GM20000 (cell line): ENCODE data around the gene ZNF407.

ENCODE experiments used
- DNase-seq: peaks from one replicate; pipeline ENCODE4 v3.0.0; 2012; ENCODE audit warnings: low spot score
- TF ChIP-seq, protein P1 (sequence below): IDR thresholded peaks from 2 replicates; pipeline ENCODE4 v1.5.1; 2012; ENCODE audit warnings: mild to moderate bottlenecking, control low read depth; ENCODE audit errors: extremely low read depth, missing control alignments

The ZNF407 gene

DNA sequence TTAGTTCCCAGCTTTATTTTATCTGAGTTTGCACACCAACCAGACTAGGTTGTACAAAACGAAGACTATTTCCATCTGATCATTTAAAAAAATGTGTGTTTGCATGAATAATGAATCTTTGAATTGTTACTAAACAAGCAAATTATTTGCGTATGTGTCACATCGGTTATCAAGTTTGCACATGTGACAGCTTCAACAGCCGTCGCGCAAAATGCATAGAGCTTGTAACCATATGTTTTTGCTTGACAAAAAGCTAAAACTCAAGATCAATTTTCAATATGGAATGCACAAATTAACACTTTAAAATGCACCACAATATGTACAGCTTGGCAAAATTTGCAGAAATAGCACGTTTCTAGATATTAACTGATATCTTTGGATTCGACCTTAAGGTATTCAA is 427.2 kb downstream of the ZNF407 start:
- TF ChIP-seq, protein P1, sequence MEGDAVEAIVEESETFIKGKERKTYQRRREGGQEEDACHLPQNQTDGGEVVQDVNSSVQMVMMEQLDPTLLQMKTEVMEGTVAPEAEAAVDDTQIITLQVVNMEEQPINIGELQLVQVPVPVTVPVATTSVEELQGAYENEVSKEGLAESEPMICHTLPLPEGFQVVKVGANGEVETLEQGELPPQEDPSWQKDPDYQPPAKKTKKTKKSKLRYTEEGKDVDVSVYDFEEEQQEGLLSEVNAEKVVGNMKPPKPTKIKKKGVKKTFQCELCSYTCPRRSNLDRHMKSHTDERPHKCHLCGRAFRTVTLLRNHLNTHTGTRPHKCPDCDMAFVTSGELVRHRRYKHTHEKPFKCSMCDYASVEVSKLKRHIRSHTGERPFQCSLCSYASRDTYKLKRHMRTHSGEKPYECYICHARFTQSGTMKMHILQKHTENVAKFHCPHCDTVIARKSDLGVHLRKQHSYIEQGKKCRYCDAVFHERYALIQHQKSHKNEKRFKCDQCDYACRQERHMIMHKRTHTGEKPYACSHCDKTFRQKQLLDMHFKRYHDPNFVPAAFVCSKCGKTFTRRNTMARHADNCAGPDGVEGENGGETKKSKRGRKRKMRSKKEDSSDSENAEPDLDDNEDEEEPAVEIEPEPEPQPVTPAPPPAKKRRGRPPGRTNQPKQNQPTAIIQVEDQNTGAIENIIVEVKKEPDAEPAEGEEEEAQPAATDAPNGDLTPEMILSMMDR, result no peak
- DNase-seq, result no peak

DNA sequence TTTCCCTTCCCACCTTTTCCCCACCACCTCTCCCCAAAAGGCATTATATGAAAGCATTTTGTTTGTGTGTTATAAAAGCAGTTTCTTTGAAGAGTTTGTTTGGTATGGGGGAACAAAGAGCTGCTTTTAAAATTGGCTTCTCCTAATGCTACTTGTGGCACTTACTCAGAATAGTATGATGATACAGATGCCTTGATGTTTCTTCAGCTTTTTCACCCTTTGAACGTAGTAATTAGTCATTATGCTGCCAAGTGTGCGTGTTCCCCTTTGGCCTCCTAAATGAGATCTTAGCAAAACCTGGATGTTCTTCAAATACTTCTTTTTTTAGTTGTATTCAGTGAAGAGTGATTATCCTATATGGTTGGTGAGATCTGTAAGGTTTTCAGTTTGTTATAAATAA is 427.9 kb downstream of the ZNF407 start:
- DNase-seq, result no peak
- TF ChIP-seq, protein P1, result no peak

DNA sequence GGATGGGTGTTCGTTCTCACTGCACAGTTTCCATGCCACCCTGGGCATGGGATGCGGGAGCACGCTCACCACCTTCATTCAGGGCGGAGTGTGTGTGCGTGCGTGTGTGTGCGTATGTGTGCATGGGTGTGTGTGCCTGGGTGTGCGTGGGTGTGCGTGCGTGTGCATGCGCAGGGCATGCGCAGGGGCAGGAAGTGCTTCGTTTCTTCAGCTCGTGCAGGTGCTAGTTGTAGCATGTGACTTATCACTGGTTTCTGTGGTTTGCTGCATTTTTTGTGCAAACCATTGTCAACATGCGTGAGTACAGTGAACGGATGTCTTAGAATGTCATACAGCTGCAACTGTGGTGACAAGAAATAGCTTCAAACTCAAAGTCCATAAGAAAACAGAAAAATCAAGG is 431.8 kb downstream of the ZNF407 start:
- TF ChIP-seq, protein P1, result no peak
- DNase-seq, result no peak

DNA sequence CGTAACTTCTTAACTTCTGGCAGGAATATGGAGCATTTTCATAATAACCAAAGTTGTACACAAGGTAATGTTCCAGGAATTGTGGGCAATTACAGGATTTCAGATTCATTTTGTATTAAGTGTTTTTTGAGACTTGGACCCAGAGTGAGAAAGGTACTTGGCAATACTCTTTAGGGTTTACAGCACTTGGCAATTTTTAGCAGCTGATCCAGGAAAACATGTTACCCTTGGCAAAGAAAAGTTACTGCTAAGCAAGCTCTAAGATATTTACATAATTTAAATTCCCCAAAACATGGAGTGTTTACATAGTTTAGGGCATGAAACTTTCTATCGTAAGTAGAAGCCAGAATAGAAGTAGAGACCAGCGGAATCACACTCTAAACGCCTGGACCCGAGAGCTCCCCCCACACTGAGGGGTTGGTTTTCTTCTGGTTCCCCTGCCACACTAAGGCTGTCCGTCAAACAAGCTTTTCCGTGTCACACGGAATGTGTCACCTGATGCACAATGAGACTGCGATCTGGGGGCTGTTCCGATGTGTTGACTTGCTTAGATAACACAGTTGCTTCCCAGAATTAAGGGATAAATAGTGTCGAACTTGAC is 434.1 kb downstream of the ZNF407 start:
- TF ChIP-seq, protein P1, result no peak
- DNase-seq, result no peak

DNA sequence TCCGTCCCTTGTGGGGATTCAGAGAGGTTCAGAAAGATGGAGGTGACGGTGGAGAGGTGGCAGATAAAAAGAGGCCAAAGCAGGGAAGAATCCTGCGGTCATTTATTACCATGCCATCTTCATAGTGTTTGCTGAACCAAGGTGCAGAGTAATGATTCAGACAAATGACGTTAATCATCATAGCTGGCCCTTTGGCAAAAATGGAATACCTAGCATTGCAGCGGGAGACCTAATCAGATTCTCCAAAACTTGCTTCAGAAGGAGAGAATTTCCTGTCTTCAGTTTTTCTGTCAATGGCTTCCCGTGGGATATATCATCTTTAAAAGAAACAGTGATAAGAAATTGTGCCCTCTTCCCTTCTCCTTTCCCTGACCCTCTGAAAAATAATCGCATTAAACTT is 435.8 kb downstream of the ZNF407 start:
- no peak for DNase-seq
- TF ChIP-seq, protein P1, result no peak

DNA sequence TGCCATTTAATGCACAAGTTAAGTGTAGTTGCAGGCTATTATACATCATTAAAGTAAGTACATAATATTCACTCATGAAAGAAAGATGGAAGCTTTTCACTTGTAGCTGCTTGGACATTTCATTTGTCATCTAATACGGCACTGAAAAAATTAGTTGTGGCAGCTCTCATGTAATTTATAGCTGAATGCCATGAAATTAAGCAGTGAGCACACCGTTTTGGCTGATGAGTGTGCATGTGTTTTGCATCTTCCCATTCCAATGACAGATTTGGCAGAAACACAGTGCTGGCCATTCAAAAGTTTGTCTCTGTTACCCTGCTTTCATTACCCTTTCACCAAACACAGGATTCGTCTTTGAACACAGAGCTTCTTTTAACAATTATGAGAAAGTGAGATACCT is 437.3 kb downstream of the ZNF407 start:
- DNase-seq, result no peak
- TF ChIP-seq, protein P1, result no peak

DNA sequence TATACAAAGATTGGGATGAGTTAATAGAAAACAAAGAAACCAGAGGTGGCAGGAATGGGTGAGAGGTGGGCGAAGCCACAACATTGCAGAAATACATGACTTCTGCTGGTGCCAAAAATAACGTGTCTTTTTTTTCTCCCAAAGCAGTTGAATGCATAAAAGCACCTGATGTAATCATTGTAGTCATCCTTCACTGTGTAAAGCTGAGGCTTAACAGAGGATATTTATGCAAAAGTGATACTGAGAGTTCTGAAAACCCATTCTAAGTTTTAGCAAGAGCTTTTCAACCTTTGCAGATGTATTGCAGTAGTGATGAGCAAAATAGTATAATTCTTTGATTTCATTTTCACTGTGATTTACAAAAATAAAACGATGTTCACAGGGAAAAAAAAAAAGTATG is 438.3 kb downstream of the ZNF407 start:
- DNase-seq, result no peak
- TF ChIP-seq, protein P1, result no peak
